Hepatocyte (in vitro differentiated cells): ENCODE measurements around the gene PDE8B. TPM values are rescaled to one million over a fixed set of nuclear protein-coding genes. Genes with fewer than 3 reads are reported as not detected.
A peak's percentile ranks its signal among the peaks of the same experiment; 100 is the strongest.

Experiments used
- DNase-seq: peaks from one replicate; pipeline ENCODE4 v3.0.0-alpha.2; 2016; ENCODE audit warnings: low spot score
- H2AFZ ChIP-seq: fragments of 200-600 bp; sonication (generic); 2 replicates; pipeline ENCODE4 v1.6.0; 2016; ENCODE audit warnings: antibody characterized with exemption, mild to moderate bottlenecking
- H3K27ac ChIP-seq: fragments of 200-600 bp; sonication (generic); 2 replicates; pipeline ENCODE4 v1.5.1; 2016; ENCODE audit warnings: mild to moderate bottlenecking
- H3K27me3 ChIP-seq: fragments of 200-600 bp; sonication (generic); 2 replicates; pipeline ENCODE4 v1.6.1; 2016
- H3K36me3 ChIP-seq: fragments of 200-600 bp; sonication (generic); replicated peaks from 2 replicates; pipeline ENCODE4 v1.5.1; 2016; ENCODE audit warnings: low read depth; ENCODE audit not compliant: insufficient read depth
- H3K4me1 ChIP-seq: fragments of 200-600 bp; sonication (generic); 2 replicates; pipeline ENCODE4 v1.5.1; 2016; ENCODE audit warnings: mild to moderate bottlenecking, moderate library complexity; ENCODE audit not compliant: insufficient read depth
- H3K4me2 ChIP-seq: fragments of 200-600 bp; sonication (generic); 2 replicates; pipeline ENCODE4 v1.6.0; 2016
- H3K4me3 ChIP-seq: fragments of 200-600 bp; sonication (generic); 2 replicates; pipeline ENCODE4 v1.5.1; 2016; ENCODE audit warnings: mild to moderate bottlenecking
- H3K79me2 ChIP-seq: fragments of 200-600 bp; sonication (generic); 2 replicates; pipeline ENCODE4 v1.6.0; 2017; ENCODE audit warnings: mild to moderate bottlenecking
- H3K9me2 ChIP-seq: fragments of 200-600 bp; sonication (generic); replicated peaks from 2 replicates; pipeline ENCODE4 v1.6.0; 2017; ENCODE audit warnings: mild to moderate bottlenecking; ENCODE audit not compliant: insufficient read depth
- H3K9me3 ChIP-seq: fragments of 200-600 bp; sonication (generic); 2 replicates; pipeline ENCODE4 v1.5.1; 2016; ENCODE audit warnings: low read depth, mild to moderate bottlenecking
- H4K20me1 ChIP-seq: fragments of 200-600 bp; sonication (generic); 2 replicates; pipeline ENCODE4 v1.6.0; 2016; ENCODE audit warnings: mild to moderate bottlenecking; ENCODE audit not compliant: insufficient read depth, poor library complexity, severe bottlenecking
- EZH2 ChIP-seq: fragments of 200-600 bp; sonication (generic); IDR thresholded peaks from 2 replicates; pipeline ENCODE4 v1.6.1; 2016; ENCODE audit warnings: antibody characterized with exemption, mild to moderate bottlenecking, borderline replicate concordance
- EZH2phosphoT487 ChIP-seq: fragments of 200-600 bp; sonication (generic); IDR thresholded peaks from one replicate; pipeline ENCODE4 v1.6.1; 2018; ENCODE audit warnings: antibody characterized with exemption, mild to moderate bottlenecking, low read depth, moderate library complexity; ENCODE audit not compliant: unreplicated experiment, severe bottlenecking
- WGBS: methylation state at CpG from one replicate; pipeline ENCODE4 v1.1.6; 2016; ENCODE audit warnings: low lambda C conversion rate; ENCODE audit errors: missing lambda C conversion rate; 5-methylcytosine and 5-hydroxymethylcytosine counted together
- polyA plus RNA-seq: library from polyadenylated mRNA; unstranded; fragments of >200 nt; fragmentation: Nextera tagmentation; extraction: Ambion mirVana; gene quantifications from 2 replicates; pipeline ENCODE4 v1.2.1, GENCODE V29; 2016
- total RNA-seq: library from RNA; depleted of rRNA; stranded (reverse); fragments of >200 nt; gene quantifications from 2 replicates; pipeline ENCODE4 v1.2.3, GENCODE V29; 2014
- TF ChIP-seq, protein P1 (sequence below): fragments of 200-600 bp; sonication (generic); IDR thresholded peaks from 2 replicates; pipeline ENCODE4 v1.5.1; 2016; ENCODE audit warnings: antibody characterized with exemption, mild to moderate bottlenecking; ENCODE audit not compliant: poor library complexity

The PDE8B gene
- total and polyA plus RNA-seq, 2 experiments from 2014 or later: 8.3 to 9.2 TPM

DNA sequence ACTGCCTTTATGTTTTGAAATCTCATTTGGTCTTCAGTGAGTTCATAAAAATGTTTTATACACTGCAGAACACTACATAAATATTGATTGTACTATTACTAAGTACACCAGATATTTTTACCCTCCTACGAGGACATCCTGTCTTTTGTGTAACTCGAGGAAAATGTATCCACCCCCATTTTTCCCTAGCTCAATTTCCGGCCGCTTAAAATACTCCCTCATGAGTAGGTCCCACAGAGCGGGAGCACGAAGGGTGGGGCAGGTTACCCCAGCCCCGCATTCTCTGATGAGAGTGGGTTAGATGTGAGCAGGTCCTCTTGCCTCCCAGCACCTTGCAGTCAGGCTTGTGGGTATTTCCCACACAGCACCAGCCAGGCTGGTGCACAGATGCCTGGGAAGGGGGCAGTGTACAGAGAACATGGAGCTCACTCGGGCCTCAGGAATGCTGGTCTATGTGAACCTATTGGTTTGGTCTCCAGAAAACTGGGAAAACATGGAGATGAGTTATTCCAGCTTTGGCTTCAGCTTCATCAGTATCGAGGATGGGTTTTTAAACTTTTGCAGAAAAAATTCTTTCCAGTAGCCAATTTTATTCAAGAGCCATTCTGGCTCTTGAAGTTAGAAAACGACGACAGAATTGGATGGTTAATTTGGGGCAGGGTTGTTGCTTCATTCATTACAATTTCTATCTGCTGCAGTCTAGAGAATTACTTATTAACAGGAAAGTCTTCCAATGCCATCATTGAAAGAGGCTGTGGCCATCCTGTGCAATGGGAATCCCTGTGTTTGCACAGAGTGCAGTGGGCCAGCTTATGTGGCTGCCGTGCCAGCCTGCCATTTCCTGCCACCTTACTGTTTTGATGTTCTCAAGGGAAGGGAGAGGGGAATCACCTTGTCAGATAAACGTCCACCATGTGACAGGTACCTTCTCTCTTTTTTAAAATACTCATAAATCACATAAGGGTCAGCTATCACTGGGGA, 208.4 kb downstream of the PDE8B start:
- H4K20me1 ChIP-seq: no peaks in the 10 kb centered on the region
- no peaks in the 10 kb centered on the region for H3K27me3 ChIP-seq
- H3K9me2 ChIP-seq: no peaks in the 10 kb centered on the region
- no peaks in the 10 kb centered on the region for H3K9me3 ChIP-seq
- WGBS: 81% methylated on average over 13 of the region's 13 CpGs
- no peak overlapping the region for H3K4me3 ChIP-seq
- H2AFZ ChIP-seq: no peak overlapping the region
- H3K27ac ChIP-seq: peak overlapping the region; percentile 76
- H3K4me2 ChIP-seq: no peak overlapping the region
- H3K79me2 ChIP-seq: no peaks in the 10 kb centered on the region
- TF ChIP-seq, protein P1, sequence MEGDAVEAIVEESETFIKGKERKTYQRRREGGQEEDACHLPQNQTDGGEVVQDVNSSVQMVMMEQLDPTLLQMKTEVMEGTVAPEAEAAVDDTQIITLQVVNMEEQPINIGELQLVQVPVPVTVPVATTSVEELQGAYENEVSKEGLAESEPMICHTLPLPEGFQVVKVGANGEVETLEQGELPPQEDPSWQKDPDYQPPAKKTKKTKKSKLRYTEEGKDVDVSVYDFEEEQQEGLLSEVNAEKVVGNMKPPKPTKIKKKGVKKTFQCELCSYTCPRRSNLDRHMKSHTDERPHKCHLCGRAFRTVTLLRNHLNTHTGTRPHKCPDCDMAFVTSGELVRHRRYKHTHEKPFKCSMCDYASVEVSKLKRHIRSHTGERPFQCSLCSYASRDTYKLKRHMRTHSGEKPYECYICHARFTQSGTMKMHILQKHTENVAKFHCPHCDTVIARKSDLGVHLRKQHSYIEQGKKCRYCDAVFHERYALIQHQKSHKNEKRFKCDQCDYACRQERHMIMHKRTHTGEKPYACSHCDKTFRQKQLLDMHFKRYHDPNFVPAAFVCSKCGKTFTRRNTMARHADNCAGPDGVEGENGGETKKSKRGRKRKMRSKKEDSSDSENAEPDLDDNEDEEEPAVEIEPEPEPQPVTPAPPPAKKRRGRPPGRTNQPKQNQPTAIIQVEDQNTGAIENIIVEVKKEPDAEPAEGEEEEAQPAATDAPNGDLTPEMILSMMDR: no peak
- TF ChIP-seq EZH2 (no peak), EZH2phosphoT487 (no peak)
- H3K36me3 ChIP-seq: no peaks in the 10 kb centered on the region
- DNase-seq: no peak
- H3K4me1 ChIP-seq: peaks cover 16% of the 10 kb centered on the region

DNA sequence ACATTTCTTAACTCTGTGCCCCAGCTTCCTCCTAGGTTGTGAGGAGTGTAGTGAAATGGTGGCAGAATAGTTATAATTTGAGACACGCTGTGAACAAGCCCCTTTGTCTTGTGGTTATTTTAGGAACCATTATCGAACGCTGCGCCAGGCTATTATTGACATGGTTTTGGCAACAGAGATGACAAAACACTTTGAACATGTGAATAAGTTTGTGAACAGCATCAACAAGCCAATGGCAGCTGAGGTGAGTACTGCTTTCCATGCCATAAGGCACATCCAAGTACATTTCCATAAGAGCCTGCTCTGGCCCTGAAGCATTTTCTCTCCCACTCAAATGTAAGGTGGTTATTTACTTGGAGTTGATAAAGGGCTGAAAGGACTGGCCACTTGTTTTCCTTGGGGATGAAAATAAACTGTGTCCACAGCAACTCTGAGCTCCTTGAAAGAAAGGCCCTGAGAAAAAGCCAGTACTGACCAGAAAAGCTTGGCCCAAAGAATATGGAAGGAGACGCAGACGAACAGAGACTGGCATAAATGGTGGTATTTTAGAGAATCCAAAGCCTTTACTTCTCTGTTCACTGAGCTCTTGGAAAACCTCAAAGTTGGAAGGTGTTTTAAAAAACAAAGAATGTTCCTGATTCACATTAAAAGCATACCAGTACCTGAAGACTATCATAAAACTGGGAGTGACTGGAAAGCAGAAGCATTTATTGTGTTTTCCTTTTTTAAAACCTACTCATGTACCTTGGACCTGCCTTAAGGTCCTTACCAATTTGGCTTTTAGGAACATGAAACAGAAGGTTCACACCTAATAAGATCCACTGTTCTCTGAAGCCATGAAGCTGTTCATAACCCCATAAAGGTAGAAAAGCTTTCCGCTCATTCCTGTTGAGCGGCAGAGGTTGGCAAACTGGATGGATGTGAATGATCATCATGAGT, 209.4 kb downstream of the PDE8B start:
- no peaks in the 10 kb centered on the region for H3K36me3 ChIP-seq
- peak overlapping the region; percentile 76 for H3K27ac ChIP-seq
- TF ChIP-seq EZH2phosphoT487: no peak
- no peak for TF ChIP-seq EZH2
- TF ChIP-seq, protein P1: no peak
- H2AFZ ChIP-seq: no peak overlapping the region
- H3K4me2 ChIP-seq: no peak overlapping the region
- no peaks in the 10 kb centered on the region for H3K27me3 ChIP-seq
- no peak for DNase-seq
- H4K20me1 ChIP-seq: no peaks in the 10 kb centered on the region
- H3K4me3 ChIP-seq: no peak overlapping the region
- no peaks in the 10 kb centered on the region for H3K79me2 ChIP-seq
- H3K9me3 ChIP-seq: no peaks in the 10 kb centered on the region
- WGBS: 92% methylated on average over 8 of the region's 8 CpGs
- no peaks in the 10 kb centered on the region for H3K9me2 ChIP-seq
- peaks cover 16% of the 10 kb centered on the region for H3K4me1 ChIP-seq

DNA sequence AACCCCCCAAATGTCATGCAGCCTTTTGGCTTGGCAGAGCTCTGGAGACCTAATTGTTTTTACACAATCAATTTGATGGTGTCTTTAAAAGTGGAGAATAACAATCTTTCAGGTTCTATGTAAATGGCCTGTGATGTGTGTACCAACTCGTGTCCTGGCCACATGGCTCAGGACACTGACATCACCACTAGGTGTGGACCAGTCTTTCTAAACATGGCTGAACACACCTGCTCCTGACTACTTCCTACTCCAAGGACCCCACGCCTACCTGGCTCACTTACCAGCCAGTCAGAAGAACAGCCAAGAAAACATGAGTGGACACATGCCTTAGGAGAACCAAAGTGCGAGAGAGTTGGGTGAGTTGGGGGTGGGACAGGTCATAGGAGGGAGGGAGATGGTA, 210.5 kb downstream of the PDE8B start:
- peaks cover 24% of the 10 kb centered on the region for H3K4me1 ChIP-seq
- H3K4me2 ChIP-seq: no peak overlapping the region
- no peak overlapping the region for H3K27ac ChIP-seq
- no peak overlapping the region for H3K4me3 ChIP-seq
- no peaks in the 10 kb centered on the region for H3K36me3 ChIP-seq
- no peak overlapping the region for H2AFZ ChIP-seq
- H3K9me3 ChIP-seq: no peaks in the 10 kb centered on the region
- 60% methylated on average over 3 of the region's 3 CpGs for WGBS
- H3K27me3 ChIP-seq: no peaks in the 10 kb centered on the region
- no peaks in the 10 kb centered on the region for H3K79me2 ChIP-seq
- H4K20me1 ChIP-seq: no peaks in the 10 kb centered on the region
- H3K9me2 ChIP-seq: no peaks in the 10 kb centered on the region
- DNase-seq: no peak
- TF ChIP-seq, protein P1: no peak
- TF ChIP-seq EZH2phosphoT487: no peak
- TF ChIP-seq EZH2: no peak
